GM12878 (cell line): ENCODE data around the gene SORCS2. TPM values are rescaled to one million over a fixed set of nuclear protein-coding genes. Genes with fewer than 3 reads are reported as not detected.

Source experiments
- ATAC-seq: fragments of 200-7000 bp; cut with Tn5 transposase; 3 replicates; pipeline ENCODE4 v1.9.1; 2020; ENCODE audit warnings: mild to moderate bottlenecking, moderate library complexity
- BruUV-seq: library from RNA; stranded (reverse); fragments of 400-500 nt; replicated peaks from 2 replicates; lab custom pipeline; 2021; lab: Mats Ljungman, UMichigan
- CTCF ChIA-PET: fragments of 300-600 bp; sonication (Branson Sonifier 250); formaldehyde crosslinking; extraction: SDS; loops from one replicate; lab custom pipeline; 2021; ENCODE audit warnings: inconsistent platforms; lab: Yijun Ruan, JAX
- POLR2A ChIA-PET: fragments of 350-600 bp; formaldehyde crosslinking; extraction: SDS; loops from one replicate; lab custom pipeline; 2021; ENCODE audit warnings: inconsistent platforms; lab: Charles Lee
- RAD21 ChIA-PET: fragments of 300-600 bp; sonication (Branson Sonifier 250); formaldehyde crosslinking; loops from one replicate; lab custom pipeline; 2023; ENCODE audit warnings: antibody characterized with exemption; ENCODE audit not compliant: unreplicated experiment; lab: Charles Lee
- SMC1A ChIA-PET: fragments of 300-600 bp; sonication (Branson Sonifier 250); formaldehyde crosslinking; loops from one replicate; lab custom pipeline; 2023; ENCODE audit not compliant: unreplicated experiment, uncharacterized antibody; lab: Charles Lee
- DNase-seq: peaks from one replicate; pipeline ENCODE4 v3.0.0-alpha.2; 2011; ENCODE audit warnings: low read depth, low spot score
- FAIRE-seq: peaks from 3 replicates; lab custom pipeline; 2011; peaks lifted over from hg19 to GRCh38; lab: Jason Lieb, UNC
- H2AFZ ChIP-seq: 2 replicates; pipeline ENCODE4 v1.6.0; 2011; ENCODE audit warnings: low read depth, low read length, control low read depth; ENCODE audit not compliant: control insufficient read depth
- H3K27ac ChIP-seq: 2 replicates; pipeline ENCODE4 v1.5.1; 2011; ENCODE audit warnings: control low read depth; ENCODE audit not compliant: control insufficient read depth, insufficient read depth
- H3K27me3 ChIP-seq, 2 experiments: replicated peaks in 1 of 2; 2 replicates each; pipeline versions ENCODE4 v1.6.0 to v1.6.1; 2011; ENCODE audit warnings: low read length in 1 of 2; ENCODE audit not compliant: control insufficient read depth in 2 of 2, insufficient read depth in 2 of 2
- H3K36me3 ChIP-seq, 2 experiments: 2 replicates each; pipeline ENCODE4 v1.5.1; 2011; ENCODE audit warnings: low read length in 1 of 2; ENCODE audit not compliant: control insufficient read depth in 2 of 2, insufficient read depth in 2 of 2
- H3K4me1 ChIP-seq: 2 replicates; pipeline ENCODE4 v1.6.1; 2011; ENCODE audit warnings: mild to moderate bottlenecking, low read length, moderate library complexity, mixed read lengths; ENCODE audit not compliant: control insufficient read depth, insufficient read depth
- H3K4me2 ChIP-seq: 2 replicates; pipeline ENCODE4 v1.6.0; 2011; ENCODE audit warnings: control low read depth; ENCODE audit not compliant: control insufficient read depth, insufficient read depth
- H3K4me3 ChIP-seq: fragments of 200-600 bp; sonication (generic); 2 replicates; pipeline ENCODE4 v1.5.1; 2016
- H3K79me2 ChIP-seq: 2 replicates; pipeline ENCODE4 v1.6.0; 2011; ENCODE audit warnings: low read length; ENCODE audit not compliant: control insufficient read depth, insufficient read depth
- H3K9ac ChIP-seq: 2 replicates; pipeline ENCODE4 v1.8.0; 2011; ENCODE audit warnings: low read length, control low read depth, mixed read lengths; ENCODE audit not compliant: control insufficient read depth, insufficient read depth
- H3K9me3 ChIP-seq: replicated peaks from 3 replicates; pipeline ENCODE4 v1.5.1; 2011; ENCODE audit warnings: mild to moderate bottlenecking, low read length; ENCODE audit not compliant: control insufficient read depth, insufficient read depth
- H4K20me1 ChIP-seq: 2 replicates; pipeline ENCODE4 v1.6.0; 2011; ENCODE audit not compliant: control insufficient read depth, insufficient read depth
- FOS ChIP-seq: IDR thresholded peaks from 3 replicates; pipeline ENCODE4 v1.6.1; 2011; ENCODE audit warnings: borderline replicate concordance; ENCODE audit not compliant: insufficient read length; ENCODE audit errors: extremely low read depth
- NR2C2 ChIP-seq: IDR thresholded peaks from 2 replicates; pipeline ENCODE4 v1.6.1; 2011; ENCODE audit warnings: borderline replicate concordance, low read depth; ENCODE audit not compliant: control insufficient read depth, insufficient read length
- PBX3 ChIP-seq: IDR thresholded peaks from 2 replicates; pipeline ENCODE4 v1.6.1; 2011; ENCODE audit warnings: mild to moderate bottlenecking, low read depth, low read length, moderate library complexity; ENCODE audit not compliant: insufficient replicate concordance
- WGBS: methylation state at CpG from one replicate; pipeline ENCODE4 v1.1.6; 2016; ENCODE audit warnings: low lambda C conversion rate; ENCODE audit not compliant: insufficient replicate concordance, insufficient coverage; ENCODE audit errors: missing lambda C conversion rate; 5-methylcytosine and 5-hydroxymethylcytosine counted together
- in situ Hi-C: fragments of 300-500 bp; cut with MboI; formaldehyde crosslinking; loops from 9 replicates; pipeline ENCODE4 v1.14.3; 2018; ENCODE audit warnings: mixed read lengths
- intact Hi-C: fragments of 100-400 bp; cut with micrococcal nuclease; formaldehyde crosslinking; loops from one replicate; pipeline ENCODE4 v1.14.2; 2022; ENCODE audit not compliant: unreplicated experiment
- polyA plus RNA-seq, 11 experiments: library from polyadenylated mRNA; depleted of rRNA in 4 of 11; unstranded in 6 of 11; stranded (reverse) in 5 of 11; fragments of >200 nt; fragmentation: Nextera tagmentation in 4 of 11; fragmentation: Illumina TruSeq in 1 of 11; extraction: Ambion mirVana in 4 of 11; extraction: Trizol in 1 of 11; gene quantifications; 1 replicate in 1 of 11; 2 replicates in 10 of 11; pipeline versions ENCODE4 v1.2.1 to v1.2.3, GENCODE V29; 2011 to 2016; ENCODE audit warnings: inconsistent platforms in 2 of 11, missing spikeins in 2 of 11, low read depth in 1 of 11
- total RNA-seq, 4 experiments: library from RNA; depleted of rRNA in 3 of 4; stranded (reverse); fragments of >200 nt in 3 of 4; fragmentation: Illumina TruSeq in 1 of 4; extraction: Trizol in 1 of 4; gene quantifications; 2 replicates each; pipeline versions ENCODE4 v1.2.1 to v1.2.3, GENCODE V29; 2013 to 2021
- TF ChIP-seq, protein P1 (sequence below): fragments of 450-650 bp; IDR thresholded peaks from 2 replicates; pipeline ENCODE4 v1.6.1; 2017; ENCODE audit warnings: mild to moderate bottlenecking
- TF ChIP-seq, protein P2 (sequence below): IDR thresholded peaks from 2 replicates; pipeline ENCODE4 v1.6.1; 2011; ENCODE audit warnings: borderline replicate concordance, low read depth, mild to moderate bottlenecking, moderate library complexity, low read length; ENCODE audit not compliant: insufficient read depth, poor library complexity, severe bottlenecking

SORCS2 gene
- total and polyA plus RNA-seq, 10 of the 15 experiments (the other 5 are each of a cell fraction or from before 2014, with no cell fraction given) = 0.01 to 0.15 (median 0.05) TPM; not detected in 5

GRCh38 chr4:7415927-7416686, 223.8 kb downstream of the SORCS2 start:
- Histone ChIP-seq H4K20me1 (no peaks in the 10 kb centered on the region), H3K79me2 (no peaks in the 10 kb centered on the region), H3K4me1 (no peaks in the 10 kb centered on the region), H3K4me3 (no peak overlapping the region), H3K9ac (no peak overlapping the region), H3K27ac (no peak overlapping the region), H3K27me3 (no peaks in the 10 kb centered on the region; a peak in 1 of 4 replicates), H3K36me3 (no peaks in the 10 kb centered on the region), H2AFZ (no peak overlapping the region), H3K4me2 (no peak overlapping the region), H3K9me3 (no peaks in the 10 kb centered on the region)
- intact Hi-C loops (no loop called here), in situ Hi-C loops (no loop called here)
- 33% methylated on average over 16 of the region's 16 CpGs for WGBS
- no TSS peak for BruUV-seq
- CTCF ChIA-PET = no interaction called here
- POLR2A ChIA-PET = no interaction called here
- no peak for ATAC-seq
- FAIRE-seq = no peak
- SMC1A ChIA-PET = no interaction called here
- RAD21 ChIA-PET = no interaction called here
- TF ChIP-seq NR2C2 = peak; percentile 31
- TF ChIP-seq, protein P1, sequence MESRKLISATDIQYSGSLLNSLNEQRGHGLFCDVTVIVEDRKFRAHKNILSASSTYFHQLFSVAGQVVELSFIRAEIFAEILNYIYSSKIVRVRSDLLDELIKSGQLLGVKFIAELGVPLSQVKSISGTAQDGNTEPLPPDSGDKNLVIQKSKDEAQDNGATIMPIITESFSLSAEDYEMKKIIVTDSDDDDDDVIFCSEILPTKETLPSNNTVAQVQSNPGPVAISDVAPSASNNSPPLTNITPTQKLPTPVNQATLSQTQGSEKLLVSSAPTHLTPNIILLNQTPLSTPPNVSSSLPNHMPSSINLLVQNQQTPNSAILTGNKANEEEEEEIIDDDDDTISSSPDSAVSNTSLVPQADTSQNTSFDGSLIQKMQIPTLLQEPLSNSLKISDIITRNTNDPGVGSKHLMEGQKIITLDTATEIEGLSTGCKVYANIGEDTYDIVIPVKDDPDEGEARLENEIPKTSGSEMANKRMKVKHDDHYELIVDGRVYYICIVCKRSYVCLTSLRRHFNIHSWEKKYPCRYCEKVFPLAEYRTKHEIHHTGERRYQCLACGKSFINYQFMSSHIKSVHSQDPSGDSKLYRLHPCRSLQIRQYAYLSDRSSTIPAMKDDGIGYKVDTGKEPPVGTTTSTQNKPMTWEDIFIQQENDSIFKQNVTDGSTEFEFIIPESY = no peak
- no peak for DNase-seq

- CTCF ChIA-PET = interaction anchor here (0.5 kb wide), 1 partner anchor 265 kb away, joined by 3 read pairs; no protein-coding TSS in a partner anchor
- H3K4me1 ChIP-seq = no peaks in the 10 kb centered on the region
- no peaks in the 10 kb centered on the region for H3K79me2 ChIP-seq
These were observed 224.6 kb downstream of the SORCS2 start for GRCh38 chr4:7416745-7417432.

More at GRCh38 chr4:7416745-7417432, 224.6 kb downstream of the SORCS2 start:
- H4K20me1 ChIP-seq = no peaks in the 10 kb centered on the region
- FAIRE-seq (no peak), DNase-seq (no peak), ATAC-seq (no peak)
- no peaks in the 10 kb centered on the region for H3K27me3 ChIP-seq
- no peak overlapping the region for H3K9ac ChIP-seq
- H3K36me3 ChIP-seq = no peaks in the 10 kb centered on the region
- intact Hi-C loops = no loop called here
- H2AFZ ChIP-seq = no peak overlapping the region
- TF ChIP-seq FOS (no peak), PBX3 (peak; percentile 11)
- TF ChIP-seq, protein P2, sequence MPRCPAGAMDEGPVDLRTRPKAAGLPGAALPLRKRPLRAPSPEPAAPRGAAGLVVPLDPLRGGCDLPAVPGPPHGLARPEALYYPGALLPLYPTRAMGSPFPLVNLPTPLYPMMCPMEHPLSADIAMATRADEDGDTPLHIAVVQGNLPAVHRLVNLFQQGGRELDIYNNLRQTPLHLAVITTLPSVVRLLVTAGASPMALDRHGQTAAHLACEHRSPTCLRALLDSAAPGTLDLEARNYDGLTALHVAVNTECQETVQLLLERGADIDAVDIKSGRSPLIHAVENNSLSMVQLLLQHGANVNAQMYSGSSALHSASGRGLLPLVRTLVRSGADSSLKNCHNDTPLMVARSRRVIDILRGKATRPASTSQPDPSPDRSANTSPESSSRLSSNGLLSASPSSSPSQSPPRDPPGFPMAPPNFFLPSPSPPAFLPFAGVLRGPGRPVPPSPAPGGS = peak; percentile 59
- TF ChIP-seq, all 136 proteins: peak for 2
- in situ Hi-C loops = no loop called here
- Histone ChIP-seq H3K27ac (no peak overlapping the region), H3K4me3 (no peak overlapping the region), H3K9me3 (no peaks in the 10 kb centered on the region), H3K4me2 (no peak overlapping the region)
- POLR2A ChIA-PET = no interaction called here
- WGBS = 42% methylated on average over 14 of the region's 14 CpGs
- RAD21 ChIA-PET = no interaction called here
- no TSS peak for BruUV-seq
- SMC1A ChIA-PET = no interaction called here
